BE2C (cell line): Measurements from ENCODE around the gene FAM180B.

Experiments
- DNase-seq: peaks from one replicate; pipeline ENCODE4 v3.0.0-alpha.2; 2020
- H3K27me3 ChIP-seq: fragments of 250-450 bp; sonication (Bioruptor Pico); 2 replicates; pipeline ENCODE4 v1.5.1; 2020; ENCODE audit warnings: mild to moderate bottlenecking
- H3K36me3 ChIP-seq: fragments of 250-450 bp; sonication (Bioruptor Pico); 2 replicates; pipeline ENCODE4 v1.5.1; 2020; ENCODE audit warnings: mild to moderate bottlenecking
- H3K4me1 ChIP-seq: fragments of 250-450 bp; sonication (Bioruptor Pico); 2 replicates; pipeline ENCODE4 v1.5.1; 2020
- H3K4me3 ChIP-seq: 2 replicates; pipeline ENCODE4 v1.5.1; 2011; ENCODE audit warnings: low read depth, low read length
- H3K9me3 ChIP-seq: fragments of 250-450 bp; sonication (Bioruptor Pico); 2 replicates; pipeline ENCODE4 v1.5.1; 2020
- CTCF ChIP-seq: IDR thresholded peaks from 2 replicates; pipeline ENCODE4 v1.5.1; 2012; ENCODE audit warnings: mild to moderate bottlenecking, low read depth, low read length

FAM180B gene

GRCh38 chr11:47605921-47606320, 19.4 kb downstream of the FAM180B start:
- DNase-seq, result no peak

GRCh38 chr11:47606731-47607130, 20.3 kb downstream of the FAM180B start:
- H3K9me3 ChIP-seq, result no peaks in the 10 kb centered on the region
- H3K4me1 ChIP-seq, result peaks cover 7% of the 10 kb centered on the region
- peak; percentile 57 for DNase-seq
- TF ChIP-seq CTCF, result no peak
- no peak overlapping the region for H3K4me3 ChIP-seq
- no peaks in the 10 kb centered on the region for H3K27me3 ChIP-seq
- no peaks in the 10 kb centered on the region for H3K36me3 ChIP-seq

More at GRCh38 chr11:47605921-47606320, 19.4 kb downstream of the FAM180B start:
- Histone ChIP-seq H3K4me3 (no peak overlapping the region), H3K36me3 (no peaks in the 10 kb centered on the region), H3K9me3 (no peaks in the 10 kb centered on the region), H3K4me1 (peaks cover 7% of the 10 kb centered on the region), H3K27me3 (no peaks in the 10 kb centered on the region)
- no peak for TF ChIP-seq CTCF

- DNase-seq, result peak; percentile 29
- Histone ChIP-seq H3K36me3 (no peaks in the 10 kb centered on the region), H3K4me1 (peaks cover 7% of the 10 kb centered on the region), H3K4me3 (no peak overlapping the region), H3K27me3 (no peaks in the 10 kb centered on the region), H3K9me3 (no peaks in the 10 kb centered on the region)
- no peak for TF ChIP-seq CTCF
Measured at GRCh38 chr11:47607380-47607779, 20.9 kb downstream of the FAM180B start.

GRCh38 chr11:47609675-47610074, 23.2 kb downstream of the FAM180B start:
- H3K4me1 ChIP-seq, result peaks cover 7% of the 10 kb centered on the region
- no peak for TF ChIP-seq CTCF
- H3K36me3 ChIP-seq, result no peaks in the 10 kb centered on the region
- H3K9me3 ChIP-seq, result no peaks in the 10 kb centered on the region
- no peaks in the 10 kb centered on the region for H3K27me3 ChIP-seq
- no peak overlapping the region for H3K4me3 ChIP-seq
- DNase-seq, result no peak

GRCh38 chr11:47611348-47611794, 24.9 kb downstream of the FAM180B start:
- peaks cover 2% of the 10 kb centered on the region; the same call in 1 of the 2 replicates for H3K4me1 ChIP-seq
- TF ChIP-seq CTCF, result no peak
- no peaks in the 10 kb centered on the region for H3K9me3 ChIP-seq
- H3K4me3 ChIP-seq, result no peak overlapping the region
- H3K36me3 ChIP-seq, result no peaks in the 10 kb centered on the region
- DNase-seq, result no peak
- H3K27me3 ChIP-seq, result no peaks in the 10 kb centered on the region

GRCh38 chr11:47615249-47615648, 28.8 kb downstream of the FAM180B start:
- DNase-seq, result no peak
- no peaks in the 10 kb centered on the region for H3K27me3 ChIP-seq
- no peaks in the 10 kb centered on the region for H3K4me1 ChIP-seq
- no peak overlapping the region for H3K4me3 ChIP-seq
- H3K9me3 ChIP-seq, result no peaks in the 10 kb centered on the region
- no peak for TF ChIP-seq CTCF
- H3K36me3 ChIP-seq, result no peaks in the 10 kb centered on the region; the same call in 1 of the 2 replicates
